ENCODE results near the gene ALDOC. TPM values are rescaled to one million over a fixed set of nuclear protein-coding genes. Genes with fewer than 3 reads are reported as not detected.

ALDOC gene
- total and polyA plus RNA-seq, 4 donors: 40.1 to 131 (median 94.8) TPM

GRCh38 chr17:28548417-28549130, 28.1 kb downstream of the ALDOC start:
- no peak for DNase-seq (ENCODE audit: low spot score)
- Histone ChIP-seq H3K4me3 (ENCODE audit: low read depth in 1 of 3, low read length in 3 of 3) (no peak overlapping the region), H3K27ac (ENCODE audit: low read depth in 1 of 2, low read length in 2 of 2) (no peak overlapping the region), H3K9ac (ENCODE audit: low read depth in 1 of 2, low read length in 2 of 2) (no peak overlapping the region), H3K36me3 (ENCODE audit: control insufficient read depth in 4 of 4, insufficient read depth in 3 of 4, low read depth in 1 of 4, low read length in 3 of 4) (peaks cover 0 to 6% (median 2%) of the 10 kb centered on the region in 4 donors), H3K27me3 (ENCODE audit: control insufficient read depth in 4 of 4, insufficient read depth in 4 of 4, low read length in 3 of 4) (no peaks in the 10 kb centered on the region), H3K4me1 (ENCODE audit: control insufficient read depth in 4 of 4, insufficient read depth in 4 of 4, low read length in 3 of 4) (peaks cover 3 to 20% (median 15%) of the 10 kb centered on the region in 4 donors), H3K9me3 (ENCODE audit: control insufficient read depth in 4 of 4, low read length in 3 of 4) (no peaks in the 10 kb centered on the region)
- WGBS: 90% methylated on average over 6 of the region's 6 CpGs
- TF ChIP-seq HNF4A (conservative IDR thresholded peaks at IDR 0.05) (no peak), NR2F2 (IDR thresholded peaks at IDR 0.05) (no peak), FOXA2 (IDR thresholded peaks at IDR 0.05) (no peak)

DNA sequence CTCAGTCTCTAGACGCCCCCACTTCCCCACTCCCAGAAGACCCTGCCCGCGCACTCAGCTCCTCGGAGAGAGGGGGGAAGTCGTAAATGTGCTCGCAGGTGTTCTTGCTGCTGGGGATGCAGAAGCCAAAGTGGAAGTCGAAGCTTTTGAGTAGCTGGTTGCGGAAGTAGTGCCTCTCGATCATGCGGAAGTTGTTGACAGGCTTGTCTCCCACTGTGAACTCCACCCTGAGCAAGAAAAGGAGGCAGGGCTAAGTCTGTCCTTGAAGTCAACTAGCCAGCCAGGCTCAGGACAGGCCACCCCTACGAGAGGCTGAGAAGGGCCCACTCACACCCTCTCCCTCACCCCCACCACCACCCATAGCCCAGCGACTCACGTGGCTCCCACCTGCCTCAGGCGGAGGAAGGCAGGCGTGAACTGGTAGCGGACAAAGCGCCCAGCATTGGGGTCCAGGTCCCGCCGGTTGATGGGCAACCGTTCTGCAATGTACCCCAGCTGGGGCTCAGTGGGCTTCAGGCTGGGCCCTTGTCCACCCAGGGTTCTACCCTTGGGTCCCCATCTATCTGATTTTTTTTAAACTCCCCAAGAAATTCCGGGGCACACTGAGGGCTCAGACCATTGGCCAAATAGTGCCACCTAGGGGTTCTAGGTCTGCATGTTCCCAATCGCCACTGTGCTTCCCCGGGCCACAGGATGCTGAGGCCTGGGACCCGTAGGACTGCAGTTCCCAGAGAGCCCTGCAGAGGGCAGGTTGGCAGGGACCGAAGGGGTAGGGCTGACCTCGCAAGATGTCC, 28.9 kb downstream of the ALDOC start:
- no peak for TF ChIP-seq SP1 (IDR thresholded peaks at IDR 0.05)
- peak; percentile 96 for TF ChIP-seq CTCF (IDR thresholded peaks at IDR 0.05; ENCODE audit: low read depth, low read length, missing input control)
- no peak for TF ChIP-seq HNF4A (conservative IDR thresholded peaks at IDR 0.05)
- TF ChIP-seq RXRA (IDR thresholded peaks at IDR 0.05): peak in 1 of 2 donors; percentile 41
- peak; percentile 78 to 86 for TF ChIP-seq RAD21 (IDR thresholded peaks at IDR 0.05)
- Histone ChIP-seq H3K9ac (ENCODE audit: low read depth in 1 of 2, low read length in 2 of 2) (no peak overlapping the region), H3K4me3 (ENCODE audit: low read depth in 1 of 3, low read length in 3 of 3) (no peak overlapping the region), H3K27me3 (ENCODE audit: control insufficient read depth in 4 of 4, insufficient read depth in 4 of 4, low read length in 3 of 4) (no peaks in the 10 kb centered on the region), H3K36me3 (ENCODE audit: control insufficient read depth in 4 of 4, insufficient read depth in 3 of 4, low read depth in 1 of 4, low read length in 3 of 4) (peaks cover 0 to 6% (median 2%) of the 10 kb centered on the region in 4 donors), H3K4me1 (ENCODE audit: control insufficient read depth in 4 of 4, insufficient read depth in 4 of 4, low read length in 3 of 4) (peaks cover under 1 to 12% (median 8%) of the 10 kb centered on the region in 4 donors), H3K27ac (ENCODE audit: low read depth in 1 of 2, low read length in 2 of 2) (peak overlapping the region in 1 of 2 donors; percentile 31), H3K9me3 (ENCODE audit: control insufficient read depth in 4 of 4, low read length in 3 of 4) (no peaks in the 10 kb centered on the region)
- DNase-seq (ENCODE audit: low spot score): peak; percentile 81
- WGBS: 70% methylated on average over 26 of the region's 26 CpGs

GRCh38 chr17:28547096-28547622, 29.5 kb downstream of the ALDOC start:
- no peak for TF ChIP-seq FOXA2 (IDR thresholded peaks at IDR 0.05)
- TF ChIP-seq REST (IDR thresholded peaks at IDR 0.05): no peak
- no peak for TF ChIP-seq JUND (IDR thresholded peaks at IDR 0.05)
- TF ChIP-seq GABPA (IDR thresholded peaks at IDR 0.05 in 1 of 2, conservative IDR thresholded peaks at IDR 0.05 in 1 of 2): no peak
- TF ChIP-seq, protein P1, sequence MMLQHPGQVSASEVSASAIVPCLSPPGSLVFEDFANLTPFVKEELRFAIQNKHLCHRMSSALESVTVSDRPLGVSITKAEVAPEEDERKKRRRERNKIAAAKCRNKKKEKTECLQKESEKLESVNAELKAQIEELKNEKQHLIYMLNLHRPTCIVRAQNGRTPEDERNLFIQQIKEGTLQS (IDR thresholded peaks at IDR 0.05): no peak
- TF ChIP-seq TAF1 (conservative IDR thresholded peaks at IDR 0.05): no peak
- WGBS: 86% methylated on average over 14 of the region's 14 CpGs
- Histone ChIP-seq H3K9ac (ENCODE audit: low read depth in 1 of 2, low read length in 2 of 2) (no peak overlapping the region), H3K36me3 (ENCODE audit: control insufficient read depth in 4 of 4, insufficient read depth in 3 of 4, low read depth in 1 of 4, low read length in 3 of 4) (peaks cover 0 to 6% (median 2%) of the 10 kb centered on the region in 4 donors), H3K4me1 (ENCODE audit: control insufficient read depth in 4 of 4, insufficient read depth in 4 of 4, low read length in 3 of 4) (peaks cover 0 to 9% (median 6%) of the 10 kb centered on the region in 4 donors), H3K4me3 (ENCODE audit: low read depth in 1 of 3, low read length in 3 of 3) (no peak overlapping the region), H3K27me3 (ENCODE audit: control insufficient read depth in 4 of 4, insufficient read depth in 4 of 4, low read length in 3 of 4) (no peaks in the 10 kb centered on the region), H3K27ac (ENCODE audit: low read depth in 1 of 2, low read length in 2 of 2) (no peak overlapping the region), H3K9me3 (ENCODE audit: control insufficient read depth in 4 of 4, low read length in 3 of 4) (no peaks in the 10 kb centered on the region)
- no peak for DNase-seq (ENCODE audit: low spot score)

Data from liver (tissue), 9 donors.